IPS-20b (cell line): ENCODE data around the gene PLEKHM1.

ENCODE experiments used
- H3K27ac ChIP-seq: one replicate; pipeline ENCODE4 v1.5.1; 2013; ENCODE audit warnings: low read length
- H3K27me3 ChIP-seq: 2 replicates; pipeline ENCODE4 v1.6.1; 2013; ENCODE audit warnings: mild to moderate bottlenecking, low read length, inconsistent platforms; ENCODE audit not compliant: insufficient read depth
- H3K36me3 ChIP-seq: 2 replicates; pipeline ENCODE4 v1.6.1; 2013; ENCODE audit warnings: low read depth, mild to moderate bottlenecking, inconsistent platforms, low read length, moderate library complexity; ENCODE audit not compliant: insufficient read depth
- H3K4me1 ChIP-seq: 2 replicates; pipeline ENCODE4 v1.6.1; 2013; ENCODE audit warnings: mild to moderate bottlenecking, control low read depth, inconsistent platforms, low read length, moderate library complexity; ENCODE audit not compliant: insufficient read depth
- H3K4me3 ChIP-seq: 2 replicates; pipeline ENCODE4 v1.5.1; 2013; ENCODE audit warnings: mild to moderate bottlenecking, low read length, inconsistent platforms
- H3K9ac ChIP-seq: 2 replicates; pipeline ENCODE4 v1.6.1; 2013; ENCODE audit warnings: low read depth, mild to moderate bottlenecking, inconsistent platforms, low read length, moderate library complexity
- H3K9me3 ChIP-seq: 2 replicates; pipeline ENCODE4 v1.6.1; 2013; ENCODE audit warnings: mild to moderate bottlenecking, low read depth, low read length, inconsistent platforms; ENCODE audit not compliant: insufficient read depth

The PLEKHM1 gene

GRCh38 chr17:45387739-45388138, 102.8 kb downstream of the PLEKHM1 start:
- Histone ChIP-seq H3K9me3 (no peaks in the 10 kb centered on the region), H3K4me1 (no peaks in the 10 kb centered on the region), H3K27me3 (no peaks in the 10 kb centered on the region; the same call in 1 of the 2 replicates), H3K4me3 (no peak overlapping the region), H3K27ac (no peak overlapping the region), H3K9ac (no peak overlapping the region), H3K36me3 (no peaks in the 10 kb centered on the region)

GRCh38 chr17:45386178-45386577, 104.3 kb downstream of the PLEKHM1 start:
- Histone ChIP-seq H3K4me3 (no peak overlapping the region), H3K27me3 (no peaks in the 10 kb centered on the region; the same call in 1 of the 2 replicates), H3K36me3 (no peaks in the 10 kb centered on the region), H3K4me1 (no peaks in the 10 kb centered on the region), H3K27ac (no peak overlapping the region), H3K9me3 (no peaks in the 10 kb centered on the region), H3K9ac (no peak overlapping the region)
